Uterus (tissue), 4 donors: ENCODE results near the gene HS6ST1. TPM values are rescaled to one million over a fixed set of nuclear protein-coding genes. Genes with fewer than 3 reads are reported as not detected.

Source experiments
- DNase-seq, 2 donors: peaks; one replicate each; pipeline ENCODE4 v3.0.0-alpha.2; 2019 to 2020
- H3K27ac ChIP-seq, 2 donors: fragments of 200-600 bp; sonication (generic); 1 replicate in 1 of 2; 2 replicates in 1 of 2; pipeline ENCODE4 v1.5.1; 2016 to 2018
- H3K27me3 ChIP-seq, 2 donors: fragments of 200-600 bp; sonication (generic); one replicate each; pipeline ENCODE4 v1.5.1; 2018 to 2019; ENCODE audit warnings: control low read depth in 1 of 2
- H3K36me3 ChIP-seq, 2 donors: fragments of 200-600 bp; sonication (generic); one replicate each; pipeline ENCODE4 v1.5.1; 2019; ENCODE audit warnings: control low read depth in 1 of 2
- H3K4me1 ChIP-seq, 2 donors: fragments of 200-600 bp; sonication (generic); one replicate each; pipeline ENCODE4 v1.5.1; 2018 to 2019; ENCODE audit warnings: control low read depth in 1 of 2
- H3K4me3 ChIP-seq, 2 donors: fragments of 200-600 bp; sonication (generic); 1 replicate in 1 of 2; 2 replicates in 1 of 2; pipeline ENCODE4 v1.5.1; 2018 to 2019; ENCODE audit warnings: mild to moderate bottlenecking in 1 of 2
- H3K9me3 ChIP-seq, 2 donors: fragments of 200-600 bp; sonication (generic); one replicate each; pipeline ENCODE4 v1.5.1; 2019; ENCODE audit warnings: control low read depth in 1 of 2
- POLR2A ChIP-seq, 2 donors: fragments of 450-650 bp; IDR thresholded peaks; one replicate each; pipeline ENCODE4 v1.6.1; 2016; ENCODE audit warnings: antibody characterized with exemption in 2 of 2, mild to moderate bottlenecking in 1 of 2, moderate library complexity in 1 of 2
- intact Hi-C: fragments of 100-400 bp; cut with DNase I; formaldehyde crosslinking; loops from one replicate; pipeline ENCODE4 v1.15.1; 2023; ENCODE audit warnings: low total_unique reads
- total RNA-seq, 4 donors: library from RNA; depleted of rRNA in 3 of 4; stranded (reverse); fragments of >200 nt in 3 of 4; gene quantifications; one replicate each; pipeline versions ENCODE4 v1.1.0 to v1.2.4, GENCODE V29; 2014 to 2023
- TF ChIP-seq, protein P1 (sequence below), 4 experiments: fragments of 200-600 bp in 2 of 4; fragments of 450-650 bp in 2 of 4; sonication (generic) in 2 of 4; IDR thresholded peaks; one replicate each; pipeline ENCODE4 v1.5.1; 2016 to 2019; ENCODE audit warnings: antibody characterized with exemption in 4 of 4, mild to moderate bottlenecking in 2 of 4, moderate library complexity in 1 of 4
- donor health status: DM: yes; HTN: yes; CAD: no.

HS6ST1 gene
- total RNA-seq, 4 donors from 2014 or later: 22.7 to 198 (median 37.4) TPM

DNA sequence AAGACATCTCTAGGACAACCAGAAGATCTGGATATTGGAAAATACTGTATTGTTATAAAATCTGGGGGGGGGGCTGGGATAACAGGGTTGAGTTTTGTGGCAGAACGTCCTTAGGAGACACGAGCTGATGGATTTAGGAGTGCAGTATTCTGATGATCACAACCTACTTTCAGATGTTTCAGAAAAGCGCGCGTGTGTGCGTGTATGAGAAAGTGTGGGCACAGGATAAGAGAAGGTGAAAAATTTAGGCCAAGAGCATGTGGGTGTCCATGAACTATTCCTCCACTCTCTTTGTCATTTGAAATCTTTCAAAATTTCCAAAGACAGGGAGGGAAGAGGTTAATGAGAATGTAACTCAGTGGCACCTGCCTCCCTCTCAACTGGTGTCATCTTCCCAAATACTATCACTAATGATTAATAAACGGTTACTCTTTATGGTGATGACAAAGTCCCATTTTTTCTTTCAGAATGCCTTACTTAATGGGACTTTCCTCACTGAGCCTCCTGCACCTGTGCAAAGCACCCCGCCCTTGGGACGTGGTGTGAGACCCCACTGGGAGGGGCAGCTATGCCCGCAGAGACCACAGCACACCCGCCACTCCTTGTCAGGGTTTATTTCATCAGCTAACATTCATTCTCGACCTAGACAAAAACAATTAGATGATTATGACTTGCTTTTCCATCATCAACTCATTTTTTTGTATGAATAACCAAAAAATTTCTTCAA, 53.6 kb downstream of the HS6ST1 start:
- intact Hi-C loops: no loop called here
- Histone ChIP-seq H3K27me3 (no peaks in the 10 kb centered on the region), H3K36me3 (no peaks in the 10 kb centered on the region), H3K4me1 (no peaks in the 10 kb centered on the region), H3K27ac (no peak overlapping the region), H3K9me3 (no peaks in the 10 kb centered on the region), H3K4me3 (no peak overlapping the region)
- DNase-seq: no peak
- TF ChIP-seq, protein P1, sequence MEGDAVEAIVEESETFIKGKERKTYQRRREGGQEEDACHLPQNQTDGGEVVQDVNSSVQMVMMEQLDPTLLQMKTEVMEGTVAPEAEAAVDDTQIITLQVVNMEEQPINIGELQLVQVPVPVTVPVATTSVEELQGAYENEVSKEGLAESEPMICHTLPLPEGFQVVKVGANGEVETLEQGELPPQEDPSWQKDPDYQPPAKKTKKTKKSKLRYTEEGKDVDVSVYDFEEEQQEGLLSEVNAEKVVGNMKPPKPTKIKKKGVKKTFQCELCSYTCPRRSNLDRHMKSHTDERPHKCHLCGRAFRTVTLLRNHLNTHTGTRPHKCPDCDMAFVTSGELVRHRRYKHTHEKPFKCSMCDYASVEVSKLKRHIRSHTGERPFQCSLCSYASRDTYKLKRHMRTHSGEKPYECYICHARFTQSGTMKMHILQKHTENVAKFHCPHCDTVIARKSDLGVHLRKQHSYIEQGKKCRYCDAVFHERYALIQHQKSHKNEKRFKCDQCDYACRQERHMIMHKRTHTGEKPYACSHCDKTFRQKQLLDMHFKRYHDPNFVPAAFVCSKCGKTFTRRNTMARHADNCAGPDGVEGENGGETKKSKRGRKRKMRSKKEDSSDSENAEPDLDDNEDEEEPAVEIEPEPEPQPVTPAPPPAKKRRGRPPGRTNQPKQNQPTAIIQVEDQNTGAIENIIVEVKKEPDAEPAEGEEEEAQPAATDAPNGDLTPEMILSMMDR (IDR thresholded peaks at IDR 0.05): no peak
- TF ChIP-seq POLR2A (IDR thresholded peaks at IDR 0.05): no peak

DNA sequence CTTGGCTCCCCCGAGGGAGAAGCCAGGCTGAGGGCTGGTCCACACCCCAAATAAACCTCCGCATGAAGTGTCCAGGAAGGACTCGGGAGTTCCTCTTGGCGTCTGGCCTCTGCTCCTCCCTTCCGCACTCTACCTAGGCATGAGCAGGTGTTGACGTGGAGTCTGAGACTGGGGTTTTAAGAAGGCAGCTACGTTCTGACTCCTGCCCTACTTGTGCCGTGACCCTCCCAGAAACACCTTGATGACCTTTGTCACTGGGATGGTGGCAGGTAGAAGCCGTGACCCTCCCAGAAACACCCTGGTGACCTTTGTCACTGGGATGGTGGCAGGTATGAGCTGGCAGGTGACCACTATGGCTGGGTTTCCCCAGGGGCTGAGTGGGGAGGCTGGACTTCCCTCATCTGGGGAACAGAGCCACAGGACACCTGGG, 54.8 kb downstream of the HS6ST1 start:
- no peaks in the 10 kb centered on the region for H3K4me1 ChIP-seq
- TF ChIP-seq, protein P1 (IDR thresholded peaks at IDR 0.05): no peak
- no peak for TF ChIP-seq POLR2A (IDR thresholded peaks at IDR 0.05)
- H3K9me3 ChIP-seq: no peaks in the 10 kb centered on the region
- no peaks in the 10 kb centered on the region for H3K36me3 ChIP-seq
- intact Hi-C loops: no loop called here
- H3K27me3 ChIP-seq: no peaks in the 10 kb centered on the region
- H3K27ac ChIP-seq: no peak overlapping the region
- no peak for DNase-seq
- no peak overlapping the region for H3K4me3 ChIP-seq

DNA sequence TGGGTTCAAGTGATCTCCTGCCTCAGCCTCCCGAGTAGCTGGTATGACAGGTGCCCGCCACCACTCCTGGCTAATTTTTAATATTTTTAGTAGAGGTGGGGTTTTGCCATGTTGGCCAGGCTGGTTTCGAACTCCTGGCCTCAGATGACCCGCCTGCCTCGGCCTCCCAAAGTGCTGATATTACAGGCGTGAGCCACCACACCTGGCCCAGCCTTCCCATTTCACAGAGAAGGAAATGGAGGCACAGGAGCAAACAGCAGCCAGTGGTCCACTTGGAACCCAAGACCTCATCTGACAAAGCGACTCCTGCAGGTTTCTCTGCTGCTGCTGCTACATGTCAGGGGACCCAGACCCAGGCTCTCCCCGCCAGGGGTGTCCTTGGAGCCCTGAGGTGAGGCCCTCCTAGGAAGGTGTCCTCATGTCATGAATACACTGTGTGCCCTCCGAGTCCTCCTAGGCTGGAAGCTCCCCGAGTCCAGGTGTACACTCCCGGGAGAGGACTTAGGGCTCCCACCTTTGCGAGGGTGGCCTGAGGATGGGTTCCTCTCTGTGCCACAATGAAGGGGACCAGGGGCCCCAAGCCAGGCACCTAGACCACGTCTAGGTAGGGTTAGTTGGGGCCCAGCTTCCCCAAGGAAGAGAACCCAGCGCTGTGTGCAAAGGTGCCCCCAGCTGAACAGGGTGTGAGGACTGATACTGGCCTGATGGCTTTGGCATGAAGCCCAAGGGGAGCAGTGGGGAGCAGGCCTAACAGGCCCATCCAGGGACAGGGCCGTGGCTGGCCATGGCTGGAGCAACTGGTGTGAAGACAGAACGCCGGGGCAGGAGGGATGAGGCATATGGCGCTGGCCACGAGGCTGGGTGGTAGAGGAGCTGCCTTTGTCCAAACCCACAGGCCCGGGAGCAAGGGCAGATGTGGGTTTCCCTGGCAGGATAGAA, 56.1 kb downstream of the HS6ST1 start:
- intact Hi-C loops: no loop called here
- no peaks in the 10 kb centered on the region for H3K36me3 ChIP-seq

DNA sequence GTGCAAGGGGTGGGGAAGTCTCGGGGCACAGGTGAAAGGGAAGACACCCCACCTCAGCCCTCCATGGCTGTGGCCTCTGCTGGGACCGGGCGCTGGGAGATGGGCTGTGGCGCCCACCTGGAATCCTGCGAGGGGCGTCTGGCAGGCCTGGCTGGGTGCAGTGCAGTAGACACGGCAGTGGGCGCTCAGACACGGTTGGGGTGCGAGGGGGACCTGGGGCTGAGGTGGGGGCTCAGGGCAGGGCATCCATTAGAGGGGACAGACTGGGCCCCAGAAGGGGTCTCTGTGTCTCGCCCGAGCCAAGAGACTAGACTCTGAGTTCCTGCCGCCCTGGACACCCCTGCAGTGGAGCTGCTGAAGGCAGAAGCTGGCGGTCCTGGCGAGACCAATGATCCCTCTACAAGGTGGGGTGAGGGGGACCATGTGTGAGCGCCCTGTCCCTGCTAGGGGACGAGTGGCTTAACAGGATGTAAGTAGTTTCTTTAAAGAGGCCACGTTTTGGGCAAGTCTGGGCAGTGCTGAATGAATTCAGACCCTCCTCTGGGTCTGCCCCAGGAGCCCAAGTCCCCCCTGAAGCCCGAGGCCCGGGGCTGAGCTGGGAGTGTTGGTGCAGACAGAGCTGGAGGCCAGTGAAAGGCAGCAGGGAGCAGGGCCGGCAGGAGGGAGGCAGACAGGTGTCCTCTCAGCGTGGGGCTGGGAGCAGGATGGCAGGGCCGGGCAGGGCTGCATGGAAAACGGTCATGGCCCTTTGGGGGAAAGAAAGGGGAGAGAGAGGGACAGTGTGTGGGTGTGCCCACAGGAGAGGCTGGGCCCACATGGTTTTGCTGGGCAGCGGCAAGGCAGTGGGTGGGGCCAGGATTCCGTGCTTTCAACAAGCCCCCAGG, 57.2 kb downstream of the HS6ST1 start:
- Histone ChIP-seq H3K27me3 (no peaks in the 10 kb centered on the region), H3K9me3 (no peaks in the 10 kb centered on the region), H3K27ac (no peak overlapping the region), H3K4me1 (no peaks in the 10 kb centered on the region), H3K4me3 (no peak overlapping the region), H3K36me3 (no peaks in the 10 kb centered on the region)
- no peak for TF ChIP-seq POLR2A (IDR thresholded peaks at IDR 0.05)
- TF ChIP-seq, protein P1 (IDR thresholded peaks at IDR 0.05): no peak
- intact Hi-C loops: no loop called here
- DNase-seq: no peak

More for the DNA sequence above, 56.1 kb downstream of the HS6ST1 start:
- no peaks in the 10 kb centered on the region for H3K4me1 ChIP-seq
- H3K27ac ChIP-seq: no peak overlapping the region
- no peaks in the 10 kb centered on the region for H3K27me3 ChIP-seq
- no peaks in the 10 kb centered on the region for H3K9me3 ChIP-seq
- TF ChIP-seq, protein P1 (IDR thresholded peaks at IDR 0.05): no peak
- TF ChIP-seq POLR2A (IDR thresholded peaks at IDR 0.05): no peak
- no peak for DNase-seq
- H3K4me3 ChIP-seq: no peak overlapping the region
